GM12872 (cell line): ENCODE data around the gene PTGIS.

ENCODE experiments used
- CTCF ChIP-seq: IDR thresholded peaks from 3 replicates; pipeline ENCODE4 v1.5.1; 2011; ENCODE audit warnings: low read depth, mild to moderate bottlenecking, low read length, moderate library complexity; ENCODE audit not compliant: insufficient read depth

The PTGIS gene

GRCh38 chr20:49608752-49609670 is 41.1 kb upstream of the PTGIS start:
- peak; percentile 98 for TF ChIP-seq CTCF

DNA sequence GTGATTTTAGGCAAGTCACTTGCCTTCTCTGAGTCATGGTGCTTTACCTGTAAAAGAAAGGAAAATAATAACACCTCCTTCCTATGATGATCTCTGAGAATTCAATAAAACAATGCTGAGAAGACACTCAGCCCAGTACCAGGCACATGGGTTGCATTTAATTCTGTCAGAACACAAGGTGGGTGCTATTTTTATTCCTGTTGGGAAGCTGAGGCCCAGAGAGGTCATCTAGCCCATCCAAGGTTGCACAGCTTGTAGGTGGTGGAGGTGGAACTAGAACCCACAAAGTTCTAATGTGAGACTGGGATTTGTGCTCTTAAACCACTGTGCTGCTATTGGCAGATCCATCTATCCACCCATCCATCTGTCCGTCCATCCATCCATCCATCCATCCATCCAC is 39.6 kb upstream of the PTGIS start:
- TF ChIP-seq CTCF: no peak

GRCh38 chr20:49603209-49603627 is 35.3 kb upstream of the PTGIS start:
- TF ChIP-seq CTCF: 0 out of 3 replicates have a peak, but pooled peaks have one; percentile 29

- no peak for TF ChIP-seq CTCF
These were observed 34.6 kb upstream of the PTGIS start for GRCh38 chr20:49602345-49603208.

- no peak for TF ChIP-seq CTCF
These were observed 33.4 kb upstream of the PTGIS start for GRCh38 chr20:49601153-49601924.

- TF ChIP-seq CTCF: no peak
These were observed 31.8 kb upstream of the PTGIS start for GRCh38 chr20:49599746-49600113.
